22Rv1 (cell line): ENCODE measurements around the gene IFITM1.
"Not testable (repeated sequence)": the region's sequence is repeated elsewhere in the genome, so short reads cannot be mapped to it uniquely, and the experiment has no call there.

Source experiments
- CTCF ChIP-seq: fragments of 450-650 bp; IDR thresholded peaks from 2 replicates; pipeline ENCODE4 v1.5.1; 2017; ENCODE audit warnings: mild to moderate bottlenecking
- ZFX ChIP-seq: fragments of 450-650 bp; IDR thresholded peaks from 2 replicates; pipeline ENCODE4 v1.6.1; 2017; ENCODE audit warnings: antibody characterized with exemption, borderline replicate concordance

DNA sequence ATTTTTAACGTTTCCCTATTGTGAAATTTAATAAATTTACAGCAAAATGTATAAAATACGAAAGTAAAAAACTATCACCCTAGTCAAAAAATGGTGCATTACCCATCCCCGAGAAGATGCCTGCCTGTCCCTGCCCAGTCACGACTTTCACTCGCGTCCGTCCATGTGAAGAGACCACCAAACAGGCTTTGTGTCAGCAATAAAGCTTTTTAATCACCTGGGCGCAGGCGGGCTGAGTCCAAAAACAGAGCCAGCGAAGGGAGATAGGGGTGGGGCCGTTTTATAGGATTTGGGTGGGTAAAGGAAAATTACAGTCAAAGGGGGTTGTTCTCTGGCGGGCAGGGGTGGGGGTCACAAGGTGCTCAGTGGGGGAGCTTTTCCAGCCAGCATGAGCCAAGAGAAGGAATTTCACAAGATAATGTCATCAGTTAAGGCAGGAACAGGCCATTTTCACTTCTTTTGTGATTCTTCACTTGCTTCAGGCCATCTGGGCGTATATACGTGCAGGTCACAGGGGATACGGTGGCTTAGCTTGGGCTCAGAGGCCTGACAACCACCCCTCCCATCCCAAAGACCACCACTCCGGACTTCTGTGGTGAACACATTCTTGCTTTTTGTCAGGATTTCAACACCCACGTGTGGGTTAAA, 19.9 kb downstream of the IFITM1 start:
- TF ChIP-seq CTCF, ZFX: not testable (repeated sequence)
